Ascending aorta (tissue), 2 donors: ENCODE data around the gene SLC15A1. TPM values are rescaled to one million over a fixed set of nuclear protein-coding genes. Genes with fewer than 3 reads are reported as not detected.

Experiments
- DNase-seq, 2 donors: peaks; one replicate each; pipeline ENCODE4 v3.0.0-alpha.2; 2019; ENCODE audit warnings: low spot score in 2 of 2
- H3K27ac ChIP-seq, 2 donors: fragments of 200-600 bp; sonication (generic); one replicate each; pipeline ENCODE4 v1.5.1; 2016 to 2017; ENCODE audit warnings: mild to moderate bottlenecking in 1 of 2
- H3K27me3 ChIP-seq: fragments of 200-600 bp; sonication (generic); one replicate; pipeline ENCODE4 v1.5.1; 2017
- H3K36me3 ChIP-seq, 2 donors: fragments of 200-600 bp; sonication (generic); one replicate each; pipeline ENCODE4 v1.5.1; 2016
- H3K4me1 ChIP-seq, 2 donors: fragments of 200-600 bp; sonication (generic); one replicate each; pipeline ENCODE4 v1.5.1; 2016 to 2017; ENCODE audit warnings: mild to moderate bottlenecking in 1 of 2
- H3K4me3 ChIP-seq, 2 donors: fragments of 200-600 bp; sonication (generic); one replicate each; pipeline ENCODE4 v1.5.1; 2016 to 2017; ENCODE audit warnings: mild to moderate bottlenecking in 1 of 2
- H3K9me3 ChIP-seq, 2 donors: fragments of 200-600 bp; sonication (generic); one replicate each; pipeline ENCODE4 v1.5.1; 2016
- CTCF ChIP-seq, 3 experiments: fragments of 200-600 bp in 2 of 3; fragments of 450-650 bp in 1 of 3; sonication (generic) in 2 of 3; IDR thresholded peaks; one replicate each; pipeline ENCODE4 v1.5.1; 2016 to 2019; ENCODE audit warnings: antibody characterized with exemption in 3 of 3, mild to moderate bottlenecking in 1 of 3, moderate library complexity in 1 of 3
- intact Hi-C: fragments of 100-400 bp; cut with DNase I; formaldehyde crosslinking; loops from one replicate; pipeline ENCODE4 v1.15.1; 2023
- total RNA-seq: library from RNA; depleted of rRNA; stranded (reverse); fragments of >200 nt; gene quantifications from one replicate; pipeline ENCODE4 v1.1.0, GENCODE V29; 2016

SLC15A1 gene
- total RNA-seq, 1 donor from 2014 or later, result not detected

DNA sequence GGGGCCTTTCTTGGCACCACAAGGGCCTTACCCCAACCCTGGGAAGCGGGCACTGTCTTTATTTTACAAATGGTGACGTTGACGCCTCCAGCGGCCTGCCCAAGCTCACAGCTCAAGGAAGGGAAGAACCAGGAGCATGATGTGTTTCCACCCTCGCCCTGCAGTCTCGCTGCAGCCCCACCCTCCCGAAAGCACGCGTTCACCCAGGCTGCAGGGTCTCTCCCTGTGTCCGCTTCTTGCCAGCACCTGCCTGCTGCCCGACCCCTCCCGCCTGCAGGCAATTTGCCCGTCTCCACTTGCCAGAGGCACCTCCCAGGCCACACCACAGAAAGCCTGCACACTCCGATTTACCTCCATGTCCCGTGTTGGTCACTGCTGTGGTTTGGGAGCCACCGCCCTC lies 76.6 kb downstream of the SLC15A1 start:
- Histone ChIP-seq H3K9me3 (no peaks in the 10 kb centered on the region), H3K27me3 (no peaks in the 10 kb centered on the region), H3K27ac (no peak overlapping the region), H3K4me1 (peaks cover 2 to 4% of the 10 kb centered on the region in 2 donors), H3K36me3 (no peaks in the 10 kb centered on the region), H3K4me3 (no peak overlapping the region)
- DNase-seq, result no peak
- no peak for TF ChIP-seq CTCF (IDR thresholded peaks at IDR 0.05)
- intact Hi-C loops, result loop anchor here (10.0 kb wide), 3 partner anchors 169 to 821 kb away; partner anchors contain the start of gene FARP1

DNA sequence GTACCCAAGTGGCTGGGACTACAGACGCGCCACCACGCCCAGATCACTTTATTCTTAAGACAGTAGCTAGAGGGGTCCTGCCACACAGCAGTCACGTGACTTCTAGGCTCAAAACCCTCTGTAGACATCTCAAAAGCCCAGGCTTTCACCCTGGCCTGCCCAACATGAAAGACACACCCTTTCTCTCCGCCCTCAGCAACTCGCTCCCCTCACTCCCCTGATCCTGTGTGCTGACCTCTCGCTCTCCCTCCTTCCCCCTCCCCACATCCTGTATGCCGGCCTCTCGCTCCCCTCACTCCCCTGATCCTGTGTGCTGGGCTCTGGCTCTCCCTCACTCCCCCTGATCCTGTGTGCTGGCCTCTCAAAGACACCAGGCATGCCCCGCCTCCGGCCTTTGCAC lies 77.4 kb downstream of the SLC15A1 start:
- Histone ChIP-seq H3K4me3 (no peak overlapping the region), H3K4me1 (peaks cover 2 to 4% of the 10 kb centered on the region in 2 donors), H3K27ac (no peak overlapping the region), H3K36me3 (no peaks in the 10 kb centered on the region), H3K9me3 (no peaks in the 10 kb centered on the region), H3K27me3 (no peaks in the 10 kb centered on the region)
- no peak for DNase-seq
- intact Hi-C loops, result loop anchor here (10.0 kb wide), 3 partner anchors 170 to 820 kb away; partner anchors contain the start of gene FARP1
- TF ChIP-seq CTCF (IDR thresholded peaks at IDR 0.05), result no peak

DNA sequence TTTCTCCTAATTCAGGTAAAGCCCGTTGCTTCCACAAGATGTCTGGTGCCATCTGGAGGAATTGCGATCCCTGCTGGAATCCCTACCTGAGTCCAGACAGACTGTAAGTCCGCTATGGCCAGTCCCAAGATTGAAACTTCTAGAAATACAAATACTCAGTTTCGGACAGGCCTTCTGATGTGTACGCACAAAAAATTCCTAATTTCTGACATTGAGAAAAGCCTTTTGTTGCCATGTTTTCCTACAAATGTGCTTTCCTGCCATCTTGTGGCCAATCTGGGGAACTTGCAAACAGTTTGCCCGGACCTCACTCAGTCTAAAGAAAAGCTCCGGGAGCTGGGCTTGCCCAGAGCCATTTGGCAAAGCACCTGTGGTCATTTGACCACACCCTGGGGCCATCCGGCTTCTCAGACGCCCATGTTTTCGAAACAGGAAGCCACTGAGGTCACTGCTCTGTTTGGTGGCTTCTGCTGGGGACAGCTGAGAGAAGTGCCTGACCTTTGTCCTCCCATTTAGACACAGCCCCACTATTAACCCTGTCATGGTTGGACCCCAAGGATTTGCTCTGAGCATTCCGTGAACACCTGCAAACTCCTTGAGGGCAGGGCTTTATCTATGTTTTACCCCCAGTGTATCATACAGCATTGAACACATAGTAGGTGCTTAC lies 79.4 kb downstream of the SLC15A1 start:
- Histone ChIP-seq H3K9me3 (no peaks in the 10 kb centered on the region), H3K27me3 (no peaks in the 10 kb centered on the region), H3K36me3 (no peaks in the 10 kb centered on the region), H3K4me1 (peaks cover 2 to 4% of the 10 kb centered on the region in 2 donors), H3K4me3 (no peak overlapping the region), H3K27ac (no peak overlapping the region)
- intact Hi-C loops, result loop anchor here (5.0 to 10.0 kb wide), 4 partner anchors 172 to 818 kb away; partner anchors contain the start of gene FARP1
- TF ChIP-seq CTCF (IDR thresholded peaks at IDR 0.05), result peak; percentile 76 to 86 (median 78)
- DNase-seq, result peak; percentile 21 to 81

GRCh38 chr13:98668155-98668554 lies 84.3 kb downstream of the SLC15A1 start:
- no peaks in the 10 kb centered on the region for H3K27me3 ChIP-seq
- no peaks in the 10 kb centered on the region for H3K36me3 ChIP-seq
- no peak for TF ChIP-seq CTCF (IDR thresholded peaks at IDR 0.05)
- no peak for DNase-seq
- intact Hi-C loops, result no loop called here
- no peak overlapping the region for H3K4me3 ChIP-seq
- H3K27ac ChIP-seq, result no peak overlapping the region
- no peaks in the 10 kb centered on the region for H3K9me3 ChIP-seq
- H3K4me1 ChIP-seq, result no peaks in the 10 kb centered on the region

- H3K27ac ChIP-seq, result no peak overlapping the region
- no peaks in the 10 kb centered on the region for H3K27me3 ChIP-seq
- H3K9me3 ChIP-seq, result no peaks in the 10 kb centered on the region
- H3K36me3 ChIP-seq, result no peaks in the 10 kb centered on the region
- H3K4me1 ChIP-seq, result no peaks in the 10 kb centered on the region
- DNase-seq, result no peak
- no peak for TF ChIP-seq CTCF (IDR thresholded peaks at IDR 0.05)
- intact Hi-C loops, result no loop called here
- no peak overlapping the region for H3K4me3 ChIP-seq
Observed at GRCh38 chr13:98665638-98665995, 86.9 kb downstream of the SLC15A1 start.
